ENCODE data around the gene NFATC2IP. TPM values are rescaled to one million over a fixed set of nuclear protein-coding genes. Genes with fewer than 3 reads are reported as not detected.

The NFATC2IP gene
- total RNA-seq, 1 experiment from 2014 or later = 91.0 TPM

DNA sequence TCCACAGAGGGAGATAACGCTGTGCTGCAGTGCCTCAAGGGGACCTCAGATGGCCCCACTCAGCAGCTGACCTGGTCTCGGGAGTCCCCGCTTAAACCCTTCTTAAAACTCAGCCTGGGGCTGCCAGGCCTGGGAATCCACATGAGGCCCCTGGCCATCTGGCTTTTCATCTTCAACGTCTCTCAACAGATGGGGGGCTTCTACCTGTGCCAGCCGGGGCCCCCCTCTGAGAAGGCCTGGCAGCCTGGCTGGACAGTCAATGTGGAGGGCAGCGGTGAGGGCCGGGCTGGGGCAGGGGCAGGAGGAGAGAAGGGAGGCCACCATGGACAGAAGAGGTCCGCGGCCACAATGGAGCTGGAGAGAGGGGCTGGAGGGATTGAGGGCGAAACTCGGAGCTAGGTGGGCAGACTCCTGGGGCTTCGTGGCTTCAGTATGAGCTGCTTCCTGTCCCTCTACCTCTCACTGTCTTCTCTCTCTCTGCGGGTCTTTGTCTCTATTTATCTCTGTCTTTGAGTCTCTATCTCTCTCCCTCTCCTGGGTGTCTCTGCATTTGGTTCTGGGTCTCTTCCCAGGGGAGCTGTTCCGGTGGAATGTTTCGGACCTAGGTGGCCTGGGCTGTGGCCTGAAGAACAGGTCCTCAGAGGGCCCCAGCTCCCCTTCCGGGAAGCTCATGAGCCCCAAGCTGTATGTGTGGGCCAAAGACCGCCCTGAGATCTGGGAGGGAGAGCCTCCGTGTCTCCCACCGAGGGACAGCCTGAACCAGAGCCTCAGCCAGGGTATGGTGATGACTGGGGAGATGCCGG, 18.2 kb upstream of the NFATC2IP start:
- no peaks in the 10 kb centered on the region for H3K9me3 Mint-ChIP-seq (ENCODE audit: low read depth, unreplicated experiment)
- no peak overlapping the region for H3K4me3 Mint-ChIP-seq (ENCODE audit: low read depth, unreplicated experiment)
- H3K27me3 Mint-ChIP-seq (ENCODE audit: unreplicated experiment) = peaks cover 38% of the 10 kb centered on the region
- no TSS peak for BruUV-seq (replicated peaks)
- no peak overlapping the region for H3K27ac Mint-ChIP-seq (ENCODE audit: unreplicated experiment)
- TF ChIP-seq, protein P1, sequence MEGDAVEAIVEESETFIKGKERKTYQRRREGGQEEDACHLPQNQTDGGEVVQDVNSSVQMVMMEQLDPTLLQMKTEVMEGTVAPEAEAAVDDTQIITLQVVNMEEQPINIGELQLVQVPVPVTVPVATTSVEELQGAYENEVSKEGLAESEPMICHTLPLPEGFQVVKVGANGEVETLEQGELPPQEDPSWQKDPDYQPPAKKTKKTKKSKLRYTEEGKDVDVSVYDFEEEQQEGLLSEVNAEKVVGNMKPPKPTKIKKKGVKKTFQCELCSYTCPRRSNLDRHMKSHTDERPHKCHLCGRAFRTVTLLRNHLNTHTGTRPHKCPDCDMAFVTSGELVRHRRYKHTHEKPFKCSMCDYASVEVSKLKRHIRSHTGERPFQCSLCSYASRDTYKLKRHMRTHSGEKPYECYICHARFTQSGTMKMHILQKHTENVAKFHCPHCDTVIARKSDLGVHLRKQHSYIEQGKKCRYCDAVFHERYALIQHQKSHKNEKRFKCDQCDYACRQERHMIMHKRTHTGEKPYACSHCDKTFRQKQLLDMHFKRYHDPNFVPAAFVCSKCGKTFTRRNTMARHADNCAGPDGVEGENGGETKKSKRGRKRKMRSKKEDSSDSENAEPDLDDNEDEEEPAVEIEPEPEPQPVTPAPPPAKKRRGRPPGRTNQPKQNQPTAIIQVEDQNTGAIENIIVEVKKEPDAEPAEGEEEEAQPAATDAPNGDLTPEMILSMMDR (IDR thresholded peaks at IDR 0.05; ENCODE audit: unreplicated experiment) = no peak
- H3K4me1 Mint-ChIP-seq (ENCODE audit: low read depth, unreplicated experiment) = no peaks in the 10 kb centered on the region
- CTCF ChIA-PET = interaction anchor here (0.5 to 0.9 kb wide), 3 partner anchors 13 to 967 kb away, joined by 3 to 4 read pairs (median 3); partner anchors contain the start of gene SEZ6L2
- no peak for DNase-seq
- peaks cover 4% of the 10 kb centered on the region for H3K36me3 Mint-ChIP-seq (ENCODE audit: insufficient read depth, unreplicated experiment)
- intact Hi-C loops (cut with micrococcal nuclease; ENCODE audit: unreplicated experiment) = no loop called here

GRCh38 chr16:28933171-28933570, 17.6 kb upstream of the NFATC2IP start:
- no peak overlapping the region for H3K27ac Mint-ChIP-seq (ENCODE audit: unreplicated experiment)
- CTCF ChIA-PET = interaction anchor here (0.5 to 0.9 kb wide), 2 partner anchors 12 to 966 kb away, joined by 3 to 4 read pairs; partner anchors contain the start of gene SEZ6L2
- H3K36me3 Mint-ChIP-seq (ENCODE audit: insufficient read depth, unreplicated experiment) = peaks cover 4% of the 10 kb centered on the region
- peaks cover 43% of the 10 kb centered on the region for H3K27me3 Mint-ChIP-seq (ENCODE audit: unreplicated experiment)
- intact Hi-C loops (cut with micrococcal nuclease; ENCODE audit: unreplicated experiment) = no loop called here
- H3K9me3 Mint-ChIP-seq (ENCODE audit: low read depth, unreplicated experiment) = no peaks in the 10 kb centered on the region
- TF ChIP-seq, protein P1 (IDR thresholded peaks at IDR 0.05; ENCODE audit: unreplicated experiment) = no peak
- no peaks in the 10 kb centered on the region for H3K4me1 Mint-ChIP-seq (ENCODE audit: low read depth, unreplicated experiment)
- BruUV-seq (replicated peaks) = no TSS peak
- no peak for DNase-seq
- no peak overlapping the region for H3K4me3 Mint-ChIP-seq (ENCODE audit: low read depth, unreplicated experiment)

DNA sequence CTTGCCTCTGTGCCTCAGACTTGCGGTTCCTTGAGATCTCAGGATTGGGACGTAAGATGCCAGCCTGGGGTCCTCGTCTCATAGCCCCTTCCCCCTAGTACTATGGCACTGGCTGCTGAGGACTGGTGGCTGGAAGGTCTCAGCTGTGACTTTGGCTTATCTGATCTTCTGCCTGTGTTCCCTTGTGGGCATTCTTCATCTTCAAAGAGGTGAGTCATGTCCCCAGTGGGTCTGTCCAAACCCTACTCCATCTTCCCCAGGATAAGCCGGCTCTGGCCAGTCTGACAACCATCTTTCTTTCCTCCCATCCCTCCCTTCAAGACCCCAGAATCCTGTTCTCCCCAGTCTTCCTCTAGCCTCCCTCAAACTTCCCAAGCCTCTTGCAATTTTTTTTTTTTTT, 15.4 kb upstream of the NFATC2IP start:
- intact Hi-C loops (cut with micrococcal nuclease; ENCODE audit: unreplicated experiment) = no loop called here
- Mint-ChIP-seq H3K4me3 (ENCODE audit: low read depth, unreplicated experiment) (no peak overlapping the region), H3K4me1 (ENCODE audit: low read depth, unreplicated experiment) (no peaks in the 10 kb centered on the region), H3K36me3 (ENCODE audit: insufficient read depth, unreplicated experiment) (peaks cover 4% of the 10 kb centered on the region), H3K27ac (ENCODE audit: unreplicated experiment) (no peak overlapping the region), H3K9me3 (ENCODE audit: low read depth, unreplicated experiment) (no peaks in the 10 kb centered on the region), H3K27me3 (ENCODE audit: unreplicated experiment) (peaks cover 55% of the 10 kb centered on the region)
- TF ChIP-seq, protein P1 (IDR thresholded peaks at IDR 0.05; ENCODE audit: unreplicated experiment) = no peak
- DNase-seq = no peak
- BruUV-seq (replicated peaks) = no TSS peak
- CTCF ChIA-PET = interaction anchor here (0.7 kb wide), 1 partner anchor 11 kb away, joined by 3 read pairs; no protein-coding TSS in a partner anchor

GRCh38 chr16:28935924-28936783, 14.6 kb upstream of the NFATC2IP start:
- CTCF ChIA-PET = no interaction called here
- H3K27me3 Mint-ChIP-seq (ENCODE audit: unreplicated experiment) = peaks cover 55% of the 10 kb centered on the region
- intact Hi-C loops (cut with micrococcal nuclease; ENCODE audit: unreplicated experiment) = no loop called here

More at GRCh38 chr16:28935924-28936783, 14.6 kb upstream of the NFATC2IP start:
- peak; percentile 45 for DNase-seq
- BruUV-seq (replicated peaks) = no TSS peak
- Mint-ChIP-seq H3K9me3 (ENCODE audit: low read depth, unreplicated experiment) (no peaks in the 10 kb centered on the region), H3K36me3 (ENCODE audit: insufficient read depth, unreplicated experiment) (peaks cover 4% of the 10 kb centered on the region), H3K4me1 (ENCODE audit: low read depth, unreplicated experiment) (no peaks in the 10 kb centered on the region), H3K4me3 (ENCODE audit: low read depth, unreplicated experiment) (no peak overlapping the region), H3K27ac (ENCODE audit: unreplicated experiment) (no peak overlapping the region)
- TF ChIP-seq, protein P1 (IDR thresholded peaks at IDR 0.05; ENCODE audit: unreplicated experiment) = no peak

All from Calu3 (cell line).